Tibial artery (tissue), 4 donors: ENCODE measurements around the gene PDLIM5.

Source experiments
- DNase-seq, 2 donors: peaks; one replicate each; pipeline ENCODE4 v3.0.0-alpha.2; 2019
- H3K27ac ChIP-seq, 2 donors: fragments of 200-600 bp; sonication (generic) in 1 of 2; 1 replicate in 1 of 2; 2 replicates in 1 of 2; pipeline ENCODE4 v1.5.1; 2018 to 2019; ENCODE audit warnings: mild to moderate bottlenecking in 1 of 2
- H3K27me3 ChIP-seq, 2 donors: fragments of 200-600 bp; sonication (generic) in 1 of 2; one replicate each; pipeline versions ENCODE4 v1.5.1 to v1.6.0; 2016 to 2019
- H3K36me3 ChIP-seq, 3 donors: fragments of 200-600 bp; sonication (generic) in 2 of 3; one replicate each; pipeline ENCODE4 v1.5.1; 2016 to 2019; ENCODE audit warnings: mild to moderate bottlenecking in 2 of 3
- H3K4me1 ChIP-seq, 4 donors: fragments of 200-600 bp; sonication (generic) in 2 of 4; 1 replicate in 3 of 4; 2 replicates in 1 of 4; pipeline ENCODE4 v1.5.1; 2016 to 2019
- H3K4me3 ChIP-seq, 2 donors: fragments of 200-600 bp; sonication (generic) in 1 of 2; 1 replicate in 1 of 2; 2 replicates in 1 of 2; pipeline ENCODE4 v1.5.1; 2018 to 2019; ENCODE audit warnings: mild to moderate bottlenecking in 2 of 2
- H3K9me3 ChIP-seq, 3 donors: fragments of 200-600 bp; sonication (generic) in 1 of 3; one replicate each; pipeline ENCODE4 v1.5.1; 2016 to 2019
- CTCF ChIP-seq, 2 experiments: fragments of 200-600 bp in 1 of 2; fragments of 450-650 bp in 1 of 2; IDR thresholded peaks; one replicate each; pipeline ENCODE4 v1.5.1; 2017 to 2019; ENCODE audit warnings: antibody characterized with exemption in 2 of 2, mild to moderate bottlenecking in 1 of 2, moderate library complexity in 1 of 2
- intact Hi-C: fragments of 100-400 bp; cut with DNase I; formaldehyde crosslinking; loops from one replicate; pipeline ENCODE4 v1.15.0; 2023; ENCODE audit warnings: low total_unique reads

PDLIM5 gene

DNA sequence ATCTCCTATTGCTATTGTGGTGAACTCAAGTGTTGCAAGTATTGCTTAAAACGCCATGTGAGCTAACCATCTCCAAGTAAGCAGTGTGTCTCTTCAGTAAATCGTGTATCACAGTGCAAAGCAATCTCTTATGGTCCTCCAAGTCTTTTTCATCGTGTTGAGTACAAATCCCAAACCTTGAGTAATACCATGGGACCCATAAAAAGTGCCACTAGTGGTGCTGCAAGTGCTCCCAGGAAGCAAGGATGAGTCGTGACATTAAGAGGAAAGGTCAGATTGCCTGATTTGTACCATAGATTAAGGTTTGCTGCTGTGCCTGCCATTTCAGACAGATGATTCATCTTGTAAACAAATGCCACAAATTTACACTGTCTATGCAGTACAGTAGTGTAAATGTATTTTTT, 239.1 kb downstream of the PDLIM5 start:
- no peak for DNase-seq
- no peak for TF ChIP-seq CTCF (IDR thresholded peaks at IDR 0.05)
- Histone ChIP-seq H3K9me3 (no peaks in the 10 kb centered on the region), H3K27me3 (no peaks in the 10 kb centered on the region), H3K4me1 (no peaks in the 10 kb centered on the region), H3K4me3 (no peak overlapping the region), H3K27ac (no peak overlapping the region), H3K36me3 (no peaks in the 10 kb centered on the region)
- intact Hi-C loops = no loop called here

- no peaks in the 10 kb centered on the region for H3K4me1 ChIP-seq
- TF ChIP-seq CTCF (IDR thresholded peaks at IDR 0.05) = no peak
- no peaks in the 10 kb centered on the region for H3K27me3 ChIP-seq
- H3K36me3 ChIP-seq = no peaks in the 10 kb centered on the region
- no peak for DNase-seq
- H3K9me3 ChIP-seq = no peaks in the 10 kb centered on the region
- intact Hi-C loops = no loop called here
- no peak overlapping the region for H3K27ac ChIP-seq
- H3K4me3 ChIP-seq = no peak overlapping the region
Measured at GRCh38 chr4:94691552-94691951, 239.8 kb downstream of the PDLIM5 start.

GRCh38 chr4:94695384-94695783, 243.6 kb downstream of the PDLIM5 start:
- H3K9me3 ChIP-seq = no peaks in the 10 kb centered on the region
- no peaks in the 10 kb centered on the region for H3K36me3 ChIP-seq
- H3K4me3 ChIP-seq = no peak overlapping the region
- no peak overlapping the region for H3K27ac ChIP-seq
- no peaks in the 10 kb centered on the region for H3K4me1 ChIP-seq
- TF ChIP-seq CTCF (IDR thresholded peaks at IDR 0.05) = no peak
- intact Hi-C loops = no loop called here
- no peak for DNase-seq
- no peaks in the 10 kb centered on the region for H3K27me3 ChIP-seq

DNA sequence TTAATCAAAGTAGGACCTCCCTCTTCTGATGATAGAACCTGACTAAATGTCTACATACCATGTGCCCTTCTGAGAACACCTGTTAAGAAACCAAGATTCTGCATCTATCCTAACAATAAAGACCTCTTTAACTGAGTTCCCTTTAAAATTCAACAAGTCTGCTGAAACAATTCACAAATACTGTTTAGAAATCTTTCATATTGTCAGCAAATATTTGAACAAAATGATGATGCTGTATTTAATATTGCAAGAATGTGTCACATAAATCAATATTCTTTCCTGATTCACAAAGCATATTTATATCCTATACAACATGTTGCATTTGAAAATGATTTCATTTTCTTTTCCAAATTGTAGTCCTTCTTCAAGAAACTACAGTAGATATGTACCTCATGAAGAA, 246.4 kb downstream of the PDLIM5 start:
- TF ChIP-seq CTCF (IDR thresholded peaks at IDR 0.05) = no peak
- H3K27me3 ChIP-seq = no peaks in the 10 kb centered on the region
- no peaks in the 10 kb centered on the region for H3K36me3 ChIP-seq
- H3K27ac ChIP-seq = no peak overlapping the region
- H3K4me1 ChIP-seq = no peaks in the 10 kb centered on the region
- no peaks in the 10 kb centered on the region for H3K9me3 ChIP-seq
- no peak for DNase-seq
- H3K4me3 ChIP-seq = no peak overlapping the region
- intact Hi-C loops = no loop called here

DNA sequence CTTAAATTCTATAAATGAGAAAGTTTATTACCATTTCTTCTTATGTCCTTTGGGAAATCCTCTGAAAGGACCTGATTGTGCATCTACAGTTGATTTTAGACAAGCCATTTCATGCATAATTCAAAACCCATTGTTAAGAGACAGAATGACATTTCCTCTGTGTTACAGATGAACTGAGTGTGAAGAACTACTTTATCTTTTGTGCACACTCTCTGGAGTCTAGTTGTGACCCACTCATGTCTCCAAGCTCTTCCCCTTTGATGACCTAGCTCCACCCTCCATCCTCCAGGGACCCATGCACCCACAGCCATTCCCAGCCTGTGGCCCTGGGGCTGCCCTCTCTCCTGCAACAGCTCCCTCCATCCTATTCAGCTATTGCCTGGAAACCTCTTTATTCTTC, 248.6 kb downstream of the PDLIM5 start:
- Histone ChIP-seq H3K4me1 (no peaks in the 10 kb centered on the region), H3K27ac (no peak overlapping the region), H3K9me3 (no peaks in the 10 kb centered on the region), H3K36me3 (no peaks in the 10 kb centered on the region), H3K4me3 (no peak overlapping the region), H3K27me3 (no peaks in the 10 kb centered on the region)
- no peak for TF ChIP-seq CTCF (IDR thresholded peaks at IDR 0.05)
- intact Hi-C loops = no loop called here
- no peak for DNase-seq

DNA sequence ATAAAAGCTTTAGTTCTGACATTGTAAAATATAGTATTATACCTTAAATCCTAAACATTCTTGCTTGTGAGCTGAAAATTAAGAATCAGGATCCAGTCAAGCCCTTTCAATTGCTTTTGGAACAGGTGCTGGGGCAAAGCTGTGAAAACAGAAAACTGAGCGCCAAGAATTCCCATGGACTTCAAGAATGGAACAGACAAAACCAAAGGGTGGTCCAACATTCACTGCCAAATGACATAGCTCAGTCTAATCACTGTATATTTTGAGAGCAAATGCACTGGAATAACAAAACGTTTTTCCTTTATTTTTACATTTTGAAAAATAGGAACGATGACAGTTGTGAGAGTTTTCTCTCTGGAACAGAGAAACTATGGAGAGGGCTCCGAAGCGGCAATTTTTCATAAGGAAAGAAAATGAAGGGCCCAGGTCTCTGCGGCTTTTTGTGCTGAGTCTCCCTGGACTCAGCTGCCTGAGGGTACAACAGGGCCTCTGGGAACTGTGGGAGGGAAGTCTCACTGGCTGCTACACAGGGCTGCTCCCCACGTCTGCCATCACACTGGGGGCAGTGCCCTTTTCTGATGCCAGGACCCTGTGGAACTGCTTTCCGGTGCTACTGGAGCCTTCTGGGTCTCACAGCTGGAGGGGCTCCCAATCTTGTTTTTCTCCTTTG, 250.0 kb downstream of the PDLIM5 start:
- H3K9me3 ChIP-seq = no peaks in the 10 kb centered on the region
- H3K4me1 ChIP-seq = no peaks in the 10 kb centered on the region
- no peak for TF ChIP-seq CTCF (IDR thresholded peaks at IDR 0.05)
- intact Hi-C loops = no loop called here
- no peaks in the 10 kb centered on the region for H3K36me3 ChIP-seq
- H3K4me3 ChIP-seq = no peak overlapping the region
- no peak for DNase-seq
- H3K27me3 ChIP-seq = no peaks in the 10 kb centered on the region
- no peak overlapping the region for H3K27ac ChIP-seq
